Measurements from ENCODE around the gene ZNF723.

- TF ChIP-seq GATA2 (IDR thresholded peaks at IDR 0.05; ENCODE audit: low read depth, low read length) (no peak), GATA3 (IDR thresholded peaks at IDR 0.05; ENCODE audit: low read depth, low read length) (no peak)
Measured at GRCh38 chr19:22901431-22902130, 69.5 kb downstream of the ZNF723 start.
